ENCODE data around the gene CLCNKA.

Gene CLCNKA

GRCh38 chr1:16073490-16074119 lies 51.8 kb downstream of the CLCNKA start, which contains the start of gene FAM131C:
FAM131C (minus strand) TSS chr1:16073651; CDS start chr1:16073442, 209 bp downstream.
- peak; percentile 61 for TF ChIP-seq CTCF (IDR thresholded peaks at IDR 0.05)

DNA sequence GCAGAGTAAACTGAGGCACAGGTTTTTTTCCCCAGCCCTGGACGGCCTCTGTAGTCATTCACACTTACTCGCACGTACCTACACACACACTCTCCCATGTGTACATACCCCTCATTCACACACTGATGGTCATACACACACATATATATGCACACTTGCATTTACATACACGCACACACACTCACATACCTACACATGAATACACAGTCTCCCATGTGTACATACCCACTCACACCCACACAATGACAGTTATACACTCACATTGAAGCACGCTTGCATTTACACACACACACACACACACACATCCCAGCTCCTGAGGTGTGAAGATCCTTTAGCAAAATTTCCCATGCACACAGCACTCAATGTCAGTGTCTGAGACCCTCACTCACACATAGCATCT lies 52.4 kb downstream of the CLCNKA start:
- TF ChIP-seq CTCF (IDR thresholded peaks at IDR 0.05), result no peak

- no peak for TF ChIP-seq CTCF (IDR thresholded peaks at IDR 0.05)
Measured at GRCh38 chr1:16075337-16076030, 53.6 kb downstream of the CLCNKA start.

DNA sequence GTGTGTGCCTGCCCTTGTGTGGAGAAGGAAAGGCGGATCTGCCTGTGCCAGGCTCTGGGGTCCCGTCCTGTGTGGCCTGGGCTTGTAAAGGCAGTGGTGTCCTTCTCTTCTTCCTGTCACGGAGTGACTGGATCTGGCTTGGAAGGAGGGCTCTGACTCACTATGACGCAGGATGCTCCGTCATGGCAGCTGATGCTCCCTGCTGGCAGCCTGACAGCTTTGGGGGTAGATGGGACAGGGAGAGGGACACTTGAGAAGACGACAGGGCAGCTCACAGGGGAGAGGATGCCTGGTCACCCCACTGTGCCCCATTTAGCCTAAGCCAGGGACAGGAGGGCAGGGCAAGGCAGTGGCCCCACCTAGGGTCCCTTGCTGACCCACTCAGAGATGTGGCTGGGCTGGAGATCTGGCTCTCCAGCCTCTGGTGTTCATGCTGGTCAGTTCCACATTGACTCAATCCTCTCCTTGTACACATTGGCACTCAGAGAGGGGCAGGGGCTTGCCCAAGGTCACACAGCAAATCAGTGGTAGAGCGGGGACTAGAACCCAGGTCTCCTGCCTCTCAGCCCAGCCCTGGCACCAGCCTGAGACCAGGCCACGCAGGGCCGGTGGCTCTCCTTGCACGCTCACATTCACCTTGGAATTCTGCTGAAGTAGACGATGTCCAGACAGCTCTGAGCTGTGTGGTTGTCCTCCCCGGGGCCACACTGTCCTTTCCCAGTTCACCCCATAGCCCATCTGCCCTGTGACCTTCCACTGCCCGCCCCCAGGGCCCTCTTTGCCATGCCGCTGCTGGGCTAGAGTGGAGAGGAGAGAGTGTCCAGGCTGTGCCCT lies 54.4 kb downstream of the CLCNKA start:
- no peak for TF ChIP-seq CTCF (IDR thresholded peaks at IDR 0.05)

- TF ChIP-seq CTCF (IDR thresholded peaks at IDR 0.05), result no peak
Measured at GRCh38 chr1:16076865-16077238, 55.0 kb downstream of the CLCNKA start.

DNA sequence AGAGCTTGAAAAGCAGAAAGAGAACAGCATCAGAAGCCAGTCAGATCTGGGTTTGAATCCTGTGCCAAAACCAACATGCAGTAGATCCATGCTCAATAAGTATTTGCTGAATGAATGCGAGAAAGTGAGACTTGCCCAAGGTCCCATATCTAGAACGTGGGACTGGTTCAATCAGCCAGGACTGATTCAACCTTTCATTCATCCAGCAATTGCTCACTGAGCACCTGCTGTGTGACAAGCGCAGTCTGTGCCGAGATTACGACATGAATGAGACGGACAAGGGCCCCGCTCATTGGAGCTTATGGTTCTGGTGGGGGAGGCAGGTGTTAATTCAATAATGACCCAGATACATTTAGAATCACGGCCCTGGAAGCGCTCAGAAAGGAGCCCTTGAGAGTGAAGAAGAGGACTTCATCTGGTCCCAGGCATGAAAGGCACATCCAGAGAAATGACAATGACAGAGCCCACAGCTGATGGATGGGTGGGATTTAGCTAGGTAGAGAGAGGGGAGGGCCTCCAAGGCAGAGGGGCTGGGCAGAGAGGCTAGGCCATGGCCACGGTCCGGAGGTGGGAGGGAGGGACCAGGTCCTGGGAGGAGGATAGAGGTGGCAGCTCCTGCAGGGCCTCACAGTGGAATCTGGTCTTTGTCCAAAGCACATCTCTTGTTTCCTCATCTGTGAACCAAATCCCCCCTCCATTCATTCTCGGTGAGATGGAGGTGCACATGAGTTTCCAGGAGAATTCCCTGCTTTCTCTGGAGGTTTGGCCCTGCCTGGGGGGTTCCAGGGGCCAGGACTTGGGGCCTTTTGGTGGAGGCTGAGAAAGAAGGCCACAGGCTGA lies 55.8 kb downstream of the CLCNKA start:
- no peak for TF ChIP-seq CTCF (IDR thresholded peaks at IDR 0.05)

All from LNCAP (cell line).